Loucy (cell line): ENCODE data around the gene CD302.

Experiments
- H2AFZ ChIP-seq: fragments of 200-600 bp; sonication (generic); 2 replicates; pipeline ENCODE4 v1.6.0; 2016; ENCODE audit warnings: antibody characterized with exemption, mild to moderate bottlenecking, low read length, moderate library complexity
- H3F3A ChIP-seq: fragments of 200-600 bp; 2 replicates; pipeline ENCODE4 v1.6.0; 2016; ENCODE audit warnings: antibody characterized with exemption, low read depth, mild to moderate bottlenecking
- H3K27me3 ChIP-seq: fragments of 200-600 bp; sonication (generic); 2 replicates; pipeline ENCODE4 v1.6.1; 2014; ENCODE audit warnings: low read length, mild to moderate bottlenecking; ENCODE audit not compliant: insufficient read depth, poor library complexity, severe bottlenecking
- H3K36me3 ChIP-seq: fragments of 200-600 bp; sonication (generic); 2 replicates; pipeline ENCODE4 v1.6.1; 2016; ENCODE audit warnings: low read length; ENCODE audit not compliant: insufficient read depth
- H3K4me1 ChIP-seq: fragments of 200-600 bp; sonication (generic); 2 replicates; pipeline ENCODE4 v1.5.1; 2014; ENCODE audit warnings: low read length, mild to moderate bottlenecking; ENCODE audit not compliant: insufficient read depth, poor library complexity, severe bottlenecking
- H3K4me2 ChIP-seq: fragments of 200-600 bp; sonication (generic); 2 replicates; pipeline ENCODE4 v1.6.0; 2014; ENCODE audit warnings: antibody characterized with exemption, low read length, low read depth, mild to moderate bottlenecking; ENCODE audit not compliant: poor library complexity, severe bottlenecking
- H3K4me3 ChIP-seq: fragments of 200-600 bp; sonication (generic); 2 replicates; pipeline ENCODE4 v1.5.1; 2014; ENCODE audit warnings: low read length, mild to moderate bottlenecking, mixed read lengths; ENCODE audit not compliant: poor library complexity, severe bottlenecking
- H3K79me2 ChIP-seq: fragments of 200-600 bp; sonication (generic); 2 replicates; pipeline ENCODE4 v1.6.1; 2014; ENCODE audit warnings: low read length; ENCODE audit not compliant: insufficient read depth
- H3K9ac ChIP-seq: fragments of 200-600 bp; sonication (generic); 2 replicates; pipeline ENCODE4 v1.6.0; 2014; ENCODE audit warnings: mild to moderate bottlenecking, low read depth, low read length, moderate library complexity; ENCODE audit not compliant: poor library complexity, severe bottlenecking
- H3K9me2 ChIP-seq: fragments of 200-600 bp; sonication (generic); replicated peaks from 2 replicates; pipeline ENCODE4 v1.6.1; 2016; ENCODE audit warnings: low read depth, low read length, mixed read lengths
- H3K9me3 ChIP-seq: fragments of 200-600 bp; sonication (generic); 2 replicates; pipeline ENCODE4 v1.6.1; 2014; ENCODE audit warnings: mild to moderate bottlenecking, antibody characterized with exemption, low read length, low read depth; ENCODE audit not compliant: insufficient read depth
- H4K20me1 ChIP-seq: fragments of 200-600 bp; sonication (generic); 2 replicates; pipeline ENCODE4 v1.6.0; 2014; ENCODE audit warnings: antibody characterized with exemption, low read length, mild to moderate bottlenecking; ENCODE audit not compliant: insufficient read depth, poor library complexity, severe bottlenecking
- CTCF ChIP-seq: fragments of 200-600 bp; sonication (generic); conservative IDR thresholded peaks from 2 replicates; pipeline ENCODE4 v1.5.1; 2014; ENCODE audit warnings: mild to moderate bottlenecking, antibody characterized with exemption, low read length
- EZH2phosphoT487 ChIP-seq: fragments of 200-600 bp; IDR thresholded peaks from 2 replicates; pipeline ENCODE4 v1.6.1; 2018; ENCODE audit warnings: antibody characterized with exemption, mild to moderate bottlenecking, moderate library complexity, borderline replicate concordance

The CD302 gene

GRCh38 chr2:159818940-159819339 lies 20.9 kb upstream of the CD302 start:
- H3K36me3 ChIP-seq = no peaks in the 10 kb centered on the region
- TF ChIP-seq CTCF (no peak), EZH2phosphoT487 (no peak)
- no peak overlapping the region for H2AFZ ChIP-seq
- H3K9me2 ChIP-seq = no peaks in the 10 kb centered on the region
- no peak overlapping the region for H3K9ac ChIP-seq
- no peak overlapping the region for H3K4me2 ChIP-seq
- H3K79me2 ChIP-seq = no peaks in the 10 kb centered on the region
- H3K4me3 ChIP-seq = no peak overlapping the region
- no peaks in the 10 kb centered on the region for H3K4me1 ChIP-seq
- no peaks in the 10 kb centered on the region for H3K9me3 ChIP-seq
- no peaks in the 10 kb centered on the region for H3K27me3 ChIP-seq
- H4K20me1 ChIP-seq = no peaks in the 10 kb centered on the region
- H3F3A ChIP-seq = no peaks in the 10 kb centered on the region

- no peak overlapping the region for H2AFZ ChIP-seq
- TF ChIP-seq EZH2phosphoT487 (no peak), CTCF (no peak)
Measured at GRCh38 chr2:159817283-159817682, 19.3 kb upstream of the CD302 start.

GRCh38 chr2:159811232-159811631 lies 13.2 kb upstream of the CD302 start:
- no peak for TF ChIP-seq CTCF
- no peak for TF ChIP-seq EZH2phosphoT487
- H3K9me3 ChIP-seq = no peaks in the 10 kb centered on the region
- H4K20me1 ChIP-seq = no peaks in the 10 kb centered on the region
- H3K79me2 ChIP-seq = no peaks in the 10 kb centered on the region
- no peak overlapping the region for H3K4me2 ChIP-seq
- peaks cover 8% of the 10 kb centered on the region for H3K4me1 ChIP-seq
- no peak overlapping the region for H2AFZ ChIP-seq
- no peak overlapping the region for H3K4me3 ChIP-seq
- H3K9me2 ChIP-seq = no peaks in the 10 kb centered on the region
- H3K27me3 ChIP-seq = no peaks in the 10 kb centered on the region
- no peaks in the 10 kb centered on the region for H3F3A ChIP-seq
- no peaks in the 10 kb centered on the region for H3K36me3 ChIP-seq
- no peak overlapping the region for H3K9ac ChIP-seq

More at GRCh38 chr2:159817283-159817682, 19.3 kb upstream of the CD302 start:
- H3K4me1 ChIP-seq = peaks cover 7% of the 10 kb centered on the region
- H3K9me3 ChIP-seq = no peaks in the 10 kb centered on the region
- no peaks in the 10 kb centered on the region for H3F3A ChIP-seq
- no peaks in the 10 kb centered on the region for H3K9me2 ChIP-seq
- no peak overlapping the region for H3K9ac ChIP-seq
- no peaks in the 10 kb centered on the region for H4K20me1 ChIP-seq
- H3K79me2 ChIP-seq = no peaks in the 10 kb centered on the region
- H3K36me3 ChIP-seq = no peaks in the 10 kb centered on the region
- H3K4me3 ChIP-seq = no peak overlapping the region
- H3K27me3 ChIP-seq = no peaks in the 10 kb centered on the region
- no peak overlapping the region for H3K4me2 ChIP-seq
